Activated CD4-positive, alpha-beta T cell treated with anti-CD3 and anti-CD28 coated beads, Interleukin-2, amount 50 U/mL, for 48 hours (primary cell): Measurements from ENCODE around the gene ADGRG3.

Experiments
- DNase-seq, 2 experiments: peaks; one replicate each; pipeline ENCODE4 v3.0.0-alpha.2; 2020

The ADGRG3 gene

DNA sequence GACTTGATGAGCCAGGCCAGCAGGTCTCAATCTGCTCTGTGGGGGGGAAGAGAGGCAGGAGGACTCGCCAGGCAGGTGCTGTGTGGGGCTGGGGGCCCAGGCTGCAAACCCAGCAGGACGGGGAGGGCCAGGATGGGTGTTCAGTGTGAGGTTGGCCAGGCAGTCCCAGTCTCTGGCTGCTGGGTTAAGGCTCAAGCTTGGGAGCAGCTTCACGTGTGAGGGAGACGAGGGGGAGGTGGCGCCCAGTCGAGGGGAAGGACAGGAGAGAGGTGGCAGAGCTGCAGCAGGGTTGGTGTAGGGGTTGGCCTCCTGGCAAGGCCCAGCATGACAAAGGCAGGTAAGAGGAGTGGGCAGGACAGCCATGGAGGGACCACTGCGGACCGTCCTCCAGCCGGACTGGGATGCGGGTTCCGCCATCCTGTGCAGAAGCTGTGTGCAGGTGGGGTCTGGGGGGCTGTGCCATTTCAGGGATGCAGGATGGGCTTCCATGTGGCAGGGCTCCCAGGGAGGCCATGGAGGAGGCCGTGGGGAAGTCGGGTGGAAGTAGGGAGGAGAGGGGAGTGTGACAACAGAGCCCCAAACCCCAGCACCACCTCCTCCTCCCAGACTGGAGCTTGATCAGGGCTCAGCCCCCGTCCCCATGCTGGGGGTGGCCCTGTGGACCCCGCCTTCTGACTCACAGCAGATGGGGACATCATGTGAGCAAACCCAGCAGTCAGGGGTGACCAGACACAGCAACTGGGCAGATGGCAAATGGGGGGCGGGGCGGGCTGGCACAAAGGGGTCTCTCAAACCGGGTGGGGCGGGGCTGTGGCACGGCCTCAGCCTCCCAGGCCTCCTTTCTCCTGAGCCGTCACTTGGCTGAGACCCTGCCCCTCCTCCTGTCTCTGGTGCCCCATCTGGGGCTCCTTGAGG is 36.9 kb upstream of the ADGRG3 start:
- DNase-seq = no peak

DNA sequence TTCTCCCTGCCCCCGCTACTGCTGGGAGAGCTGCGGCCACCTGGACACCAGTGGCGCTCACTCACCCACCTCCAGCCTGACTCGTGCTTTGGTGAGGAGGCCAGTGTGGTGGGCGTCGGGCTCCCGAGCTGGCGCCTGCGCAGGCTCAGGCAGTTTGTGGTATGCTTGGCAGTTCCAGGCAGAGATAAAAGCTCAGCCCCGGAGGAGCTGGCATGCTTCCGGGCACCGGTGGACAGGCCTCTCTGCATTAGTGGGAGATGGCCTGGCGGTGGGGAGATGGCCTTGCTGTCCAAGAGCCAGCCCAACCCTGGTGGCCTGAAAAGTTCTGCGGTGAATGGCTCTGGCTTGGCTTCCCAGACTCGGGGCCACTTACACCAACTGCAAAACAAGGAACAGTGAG is 35.5 kb upstream of the ADGRG3 start:
- DNase-seq = no peak

DNA sequence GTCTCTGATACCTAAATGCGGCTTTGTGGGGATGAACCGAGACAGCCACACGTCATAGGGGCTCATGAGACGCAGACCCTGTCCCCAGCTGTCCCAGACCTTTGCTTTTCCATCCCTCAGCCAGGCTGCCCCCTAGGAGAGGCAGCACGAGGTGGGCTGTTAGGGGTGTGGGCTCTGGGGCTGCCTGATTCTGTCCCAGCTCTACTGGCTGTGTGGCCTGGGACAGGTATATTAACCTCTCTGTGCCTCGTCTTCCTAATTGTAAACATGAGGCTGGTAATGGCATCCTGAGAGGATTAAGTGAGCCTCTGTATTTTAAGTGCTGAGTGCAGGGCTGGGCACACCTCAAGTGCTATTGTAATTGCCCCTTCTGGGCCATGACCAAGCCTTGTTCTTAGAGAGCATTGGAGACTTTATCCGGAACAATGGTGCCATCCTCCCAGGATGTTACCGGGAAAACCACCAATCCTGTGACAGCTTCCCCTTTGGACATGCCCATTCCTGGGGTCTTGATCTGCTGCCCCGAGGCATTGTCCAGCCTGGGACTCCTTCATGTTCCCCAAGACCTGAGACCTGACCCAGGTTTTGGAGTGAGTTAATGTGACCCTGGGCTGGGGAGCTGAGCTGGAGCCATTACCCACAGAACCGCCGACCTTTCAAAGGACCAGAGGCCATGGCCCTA is 34.6 kb upstream of the ADGRG3 start:
- DNase-seq = no peak

DNA sequence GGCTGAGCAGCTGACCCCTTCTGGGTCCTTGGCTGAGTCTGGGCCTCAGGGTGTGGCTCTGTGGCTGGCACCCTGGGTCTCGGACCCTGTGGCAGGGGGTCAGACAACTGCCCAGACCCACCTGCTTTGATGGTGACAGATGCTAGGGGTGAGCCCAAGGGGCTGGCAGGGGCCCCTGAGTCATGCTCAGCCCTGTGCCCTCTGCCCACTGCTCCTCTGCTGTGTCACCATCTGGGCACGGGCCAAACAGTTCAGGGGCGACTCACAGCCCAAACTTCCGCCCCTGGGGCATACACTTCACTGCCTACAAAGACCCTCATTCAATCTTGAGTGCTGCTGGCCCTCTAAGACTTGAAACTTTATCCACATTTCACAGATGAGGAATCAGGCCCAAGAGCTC is 33.9 kb upstream of the ADGRG3 start:
- DNase-seq = no peak

DNA sequence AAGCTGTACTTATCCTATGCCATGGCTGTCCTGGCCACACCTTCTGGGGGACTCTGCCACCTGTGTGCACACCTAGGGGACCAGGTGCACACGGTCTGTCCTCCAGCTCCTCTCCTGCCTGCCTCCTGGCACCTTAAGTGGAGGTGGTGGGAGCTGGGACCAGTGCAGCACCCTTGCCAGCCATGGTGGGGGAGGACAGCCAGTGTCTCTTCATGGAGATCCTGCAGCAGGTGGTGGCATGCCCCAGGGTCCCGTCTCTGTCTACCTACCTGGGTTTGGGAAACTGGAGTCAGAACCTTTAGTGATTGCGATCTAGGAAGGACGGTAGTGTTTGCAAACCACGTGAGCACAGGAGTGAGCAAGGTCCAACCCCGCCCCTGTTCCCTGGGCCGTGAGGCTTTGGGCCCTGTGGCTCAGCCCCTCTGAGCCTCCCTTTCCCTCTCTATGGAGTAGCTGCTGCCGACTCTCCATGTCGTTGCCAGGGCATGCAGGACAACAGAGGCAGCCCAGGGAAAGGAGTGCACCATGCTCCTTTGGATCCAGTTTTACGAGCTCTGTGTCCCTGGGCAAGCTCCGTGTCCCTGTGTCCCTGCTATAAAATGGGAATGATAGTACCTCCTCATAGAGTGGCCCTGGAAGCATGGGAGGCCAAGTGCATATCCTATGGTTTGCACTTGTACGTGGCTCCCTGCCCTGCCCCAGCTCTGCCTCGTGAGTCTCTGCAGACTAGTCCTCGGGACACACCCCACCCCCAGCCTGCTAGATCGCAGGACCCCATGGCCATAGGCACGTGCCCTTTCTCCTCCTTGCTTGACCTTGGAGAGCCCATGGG is 32.6 kb upstream of the ADGRG3 start:
- DNase-seq = no peak

DNA sequence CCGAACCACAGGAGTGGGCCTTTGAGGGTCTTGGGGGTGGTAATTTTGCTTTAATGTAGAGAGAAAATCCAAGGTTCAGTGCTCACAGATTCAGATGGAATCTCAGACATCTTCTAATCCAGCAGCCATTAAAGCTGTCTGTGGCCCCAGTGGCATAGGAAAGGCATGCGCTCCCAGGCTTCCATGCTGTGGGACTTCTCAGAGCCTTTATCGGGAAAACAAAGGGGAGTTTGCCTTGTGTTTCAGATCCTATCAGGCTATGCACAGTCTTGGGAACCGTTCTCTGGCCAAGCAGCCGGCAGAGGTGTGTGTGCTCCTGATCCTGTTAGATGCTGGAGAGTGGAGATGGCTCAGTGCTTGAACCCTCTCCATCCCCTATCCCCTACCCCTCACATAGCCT is 31.9 kb upstream of the ADGRG3 start:
- no peak for DNase-seq

DNA sequence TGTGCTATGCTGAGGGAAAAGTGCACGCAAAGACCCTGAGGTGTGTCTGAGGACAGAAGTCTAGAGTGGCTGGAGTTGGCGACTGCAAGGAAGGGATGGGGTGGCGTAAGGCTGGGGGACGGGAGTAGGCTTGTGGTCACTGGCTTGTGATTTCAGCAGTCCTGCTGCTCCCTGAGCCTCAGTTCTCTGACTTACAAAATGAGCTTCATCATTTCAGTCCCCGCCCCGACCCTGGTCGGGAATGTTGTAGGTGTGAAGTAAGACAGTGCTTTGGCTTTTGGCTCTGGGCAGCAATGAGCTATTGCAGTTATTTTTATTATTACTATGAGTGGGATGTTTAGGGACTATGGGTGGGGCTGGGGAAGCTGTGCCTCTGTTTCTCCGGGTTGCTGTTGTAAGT is 31.1 kb upstream of the ADGRG3 start:
- no peak for DNase-seq

DNA sequence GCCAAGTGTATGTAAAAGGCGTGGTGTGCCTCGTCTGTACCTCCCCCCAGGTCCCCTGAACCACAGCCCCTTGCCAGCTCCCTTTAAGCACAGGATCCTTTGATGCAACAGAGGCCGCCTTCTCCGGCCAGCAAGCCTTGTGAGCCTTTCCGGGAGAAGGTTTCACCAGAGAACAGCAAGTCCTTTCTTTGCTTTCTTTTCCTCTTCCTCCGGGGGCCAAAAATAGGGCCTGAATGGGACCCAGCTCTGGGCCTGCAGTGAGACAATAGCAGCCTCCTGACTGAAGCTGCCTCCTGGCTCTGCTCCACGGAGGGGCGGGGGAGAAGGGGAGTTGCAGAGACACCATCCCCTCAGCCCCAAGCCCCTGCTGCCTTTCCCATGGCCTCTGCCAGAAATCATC is 30.7 kb upstream of the ADGRG3 start:
- no peak for DNase-seq

DNA sequence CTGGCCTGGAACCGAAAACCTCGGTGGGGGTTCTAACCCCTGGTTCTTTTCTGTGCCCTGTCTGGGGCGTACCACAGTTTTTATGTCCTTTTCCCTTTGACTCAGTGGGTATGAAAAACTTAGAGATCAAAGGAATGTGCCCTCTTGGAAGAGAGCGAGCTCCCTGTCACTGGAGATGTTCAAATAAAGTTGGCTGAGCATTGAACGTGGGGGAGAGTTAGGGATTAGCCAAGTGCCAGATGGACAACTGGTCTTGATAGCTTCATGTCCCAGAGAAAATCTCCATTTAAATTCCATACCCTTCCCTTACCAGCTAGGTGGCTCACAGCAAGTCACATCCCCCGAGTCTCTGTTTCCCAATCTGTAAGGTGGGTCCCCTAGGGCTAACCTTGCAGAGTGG is 30.1 kb upstream of the ADGRG3 start:
- DNase-seq = no peak

DNA sequence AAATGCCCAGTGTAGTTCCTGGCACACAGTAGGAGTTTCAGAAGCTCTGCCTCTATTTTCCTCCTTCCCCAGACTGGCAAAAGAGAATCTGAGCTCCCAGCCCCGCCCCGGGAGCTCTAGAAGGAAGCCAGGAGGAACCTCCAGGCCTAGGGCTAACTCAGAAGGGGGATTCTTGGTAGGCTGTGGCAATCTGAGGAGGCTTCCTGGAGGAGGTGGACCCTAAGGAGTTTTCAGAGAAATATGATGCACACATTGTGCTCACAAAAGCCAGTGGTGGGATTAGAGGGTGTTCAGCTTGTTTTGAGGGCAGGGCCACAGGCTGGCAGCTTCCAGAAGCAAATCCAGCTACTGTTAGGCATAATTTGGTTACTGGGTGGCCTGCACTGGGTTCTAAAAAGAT is 29.7 kb upstream of the ADGRG3 start:
- no peak for DNase-seq

DNA sequence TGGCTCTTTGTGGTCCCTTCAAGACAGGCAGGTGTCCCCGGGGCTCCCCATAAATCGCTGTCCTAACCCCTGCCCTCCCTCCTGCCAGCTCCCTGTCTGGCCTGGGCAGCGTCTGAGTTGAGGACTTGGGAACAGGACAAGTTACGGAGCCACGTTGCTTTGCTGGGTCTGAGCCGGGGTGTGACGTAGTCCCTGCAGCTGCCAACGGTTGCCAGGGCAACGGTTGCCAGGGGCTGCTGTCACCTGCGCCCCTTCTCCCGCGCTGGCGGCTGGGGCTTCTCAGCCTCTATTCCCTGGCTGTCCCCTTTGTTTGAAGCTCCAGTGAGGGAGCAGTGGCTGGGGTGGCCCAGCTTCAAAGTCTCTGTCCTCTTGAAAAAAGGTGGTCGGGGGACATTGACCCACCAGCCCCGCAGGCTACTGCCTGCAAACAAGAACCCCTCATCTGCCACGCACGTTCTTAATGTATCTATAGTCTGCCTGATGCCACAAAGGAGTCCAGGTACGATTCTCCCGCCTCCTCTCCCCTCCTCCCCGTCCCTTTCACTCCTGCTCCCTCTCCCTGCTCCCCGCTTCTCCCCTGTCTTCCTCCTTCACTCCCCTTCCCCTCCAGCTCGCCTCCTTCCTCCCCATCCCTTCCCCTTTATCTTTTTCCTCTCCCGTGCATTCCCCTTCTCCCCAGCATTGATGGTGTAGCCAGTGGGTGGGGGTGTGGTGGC is 28.8 kb upstream of the ADGRG3 start:
- DNase-seq = no peak

DNA sequence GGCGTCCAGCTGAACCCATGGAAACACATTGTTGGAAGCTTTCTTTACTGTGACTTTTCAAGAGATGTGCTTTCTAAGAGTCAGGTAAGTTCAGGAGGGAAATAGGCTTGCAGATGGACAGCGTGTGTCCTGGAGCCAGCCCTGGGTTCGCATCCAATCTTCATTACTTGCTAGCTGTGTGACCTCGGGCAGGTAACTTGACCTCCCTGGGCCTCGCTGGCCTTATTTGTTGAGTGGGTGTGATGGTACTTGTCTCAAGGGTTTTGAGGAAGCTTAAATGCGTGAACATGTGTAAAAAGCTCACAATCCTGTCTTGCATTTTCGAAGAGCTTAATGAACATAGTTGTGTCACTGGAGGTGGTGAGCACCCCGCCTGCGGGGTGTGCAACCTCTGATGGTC is 27.9 kb upstream of the ADGRG3 start:
- DNase-seq = no peak

DNA sequence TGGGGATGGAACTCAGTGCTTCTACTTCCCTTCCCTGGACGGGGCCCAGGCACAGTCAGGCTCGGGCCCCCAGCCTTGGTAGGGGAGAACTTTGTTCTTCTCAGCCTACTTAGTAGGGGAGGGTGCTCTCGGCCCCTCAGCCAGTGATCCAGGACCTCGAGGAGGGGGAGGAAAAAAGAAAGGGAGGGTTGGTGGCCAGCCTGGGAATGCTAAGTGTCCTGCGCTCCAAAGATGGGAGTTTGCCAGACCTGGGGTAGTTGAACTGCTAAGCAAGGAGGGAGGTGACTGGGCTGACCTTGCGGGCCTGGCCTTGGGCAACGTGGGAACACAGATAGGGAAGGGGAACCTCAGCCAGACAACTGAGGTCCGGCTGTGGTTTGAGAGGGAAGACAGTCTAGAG is 27.5 kb upstream of the ADGRG3 start:
- DNase-seq = no peak

DNA sequence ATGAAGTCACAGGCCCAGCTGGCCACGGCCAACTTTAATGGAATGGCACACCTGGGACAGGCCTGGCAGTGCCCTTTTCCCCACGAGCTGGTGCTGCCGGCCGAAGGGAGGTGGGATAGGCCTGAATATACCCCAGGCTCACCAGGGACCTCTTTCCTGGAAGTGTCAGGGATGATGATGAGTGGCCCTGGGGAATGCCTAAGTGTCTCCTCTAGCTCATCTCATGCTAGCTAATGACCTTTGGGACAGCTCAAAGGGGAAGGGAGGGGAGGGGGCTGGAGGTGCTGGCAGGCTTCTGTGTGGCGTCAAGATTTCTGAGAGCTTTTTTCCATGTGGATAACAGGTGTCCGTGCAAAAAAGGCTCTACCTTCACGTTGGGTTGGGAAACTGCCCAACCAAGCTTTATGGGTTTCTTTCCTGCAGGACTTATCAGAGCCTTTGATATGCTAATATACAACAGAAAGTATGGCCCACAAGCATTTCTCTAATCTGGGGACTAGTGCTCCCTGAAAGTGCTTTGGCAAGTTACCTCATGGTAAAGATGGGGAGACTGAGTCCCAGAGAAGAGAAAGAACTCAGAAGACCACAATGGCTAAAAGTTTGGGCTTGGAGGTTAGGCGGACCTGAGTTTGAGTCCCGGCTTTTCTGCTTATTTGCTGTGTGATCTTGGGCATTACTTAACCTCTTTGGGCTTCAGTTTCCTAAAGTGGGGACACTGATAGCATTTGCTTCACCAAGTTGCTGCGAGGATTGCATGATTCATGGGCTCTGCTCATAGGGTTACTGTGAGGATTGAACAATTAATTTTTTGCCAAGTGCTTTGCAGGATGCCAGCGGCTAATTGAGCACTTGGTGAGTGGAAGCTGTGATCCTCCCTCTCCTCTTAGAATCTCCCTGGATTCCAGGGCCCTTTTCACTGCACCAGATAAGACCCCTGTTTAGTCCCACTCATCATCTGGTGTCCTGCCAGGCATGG is 25.7 kb upstream of the ADGRG3 start:
- no peak for DNase-seq

DNA sequence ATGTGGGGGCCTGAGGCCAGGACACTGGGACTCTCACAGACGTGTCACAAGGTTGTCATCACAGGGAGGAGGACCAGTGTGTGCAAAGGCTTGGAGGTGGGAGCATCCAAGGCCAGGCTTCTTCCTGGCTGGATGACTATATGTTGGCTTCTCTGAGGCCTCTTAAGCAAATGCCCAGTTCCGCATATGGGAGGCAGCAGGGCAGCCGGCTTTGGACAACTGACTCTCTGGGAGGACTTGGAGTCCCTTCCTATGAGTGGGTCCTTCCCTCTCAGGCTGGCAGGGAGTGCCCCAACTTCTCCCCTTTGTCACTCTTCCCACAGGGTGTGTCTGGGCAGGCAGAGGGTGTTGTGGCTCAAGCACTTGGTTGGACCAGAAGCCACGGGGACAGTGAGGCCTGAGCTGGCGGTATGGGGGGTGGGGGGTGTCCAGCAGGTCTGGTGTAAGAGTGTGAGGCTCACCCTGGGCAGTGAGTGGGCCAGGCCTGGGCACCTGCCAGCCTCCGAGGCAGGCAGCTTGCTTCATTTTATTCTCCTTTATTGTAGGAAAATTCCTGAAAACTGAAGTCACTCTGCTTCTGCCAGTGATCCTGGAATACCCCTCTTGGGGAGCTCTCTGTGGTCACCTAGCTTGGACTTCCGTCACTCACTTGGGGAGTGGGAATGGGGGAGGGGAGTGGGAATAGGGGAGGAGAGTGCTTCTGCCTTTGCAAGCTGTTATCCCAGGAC is 24.8 kb upstream of the ADGRG3 start:
- no peak for DNase-seq

DNA sequence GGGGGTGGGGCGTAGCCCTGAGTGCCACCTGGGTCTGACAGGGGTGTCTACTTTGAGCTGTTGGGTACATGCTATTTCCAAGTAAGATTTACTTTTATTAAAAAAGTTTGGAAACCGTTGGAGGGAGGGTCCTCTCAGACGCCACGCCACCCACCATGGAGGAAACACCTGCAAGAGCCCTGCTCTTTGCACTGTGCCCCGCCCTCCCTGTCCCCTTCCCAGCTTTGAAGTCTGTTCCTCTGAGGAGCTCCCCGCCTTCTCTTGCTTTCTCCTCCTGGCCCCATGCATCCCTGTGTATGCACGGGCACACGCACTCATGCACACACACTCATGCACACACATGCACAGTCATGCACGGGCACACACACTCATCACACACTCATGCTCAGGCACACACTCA is 24.2 kb upstream of the ADGRG3 start:
- no peak for DNase-seq

DNA sequence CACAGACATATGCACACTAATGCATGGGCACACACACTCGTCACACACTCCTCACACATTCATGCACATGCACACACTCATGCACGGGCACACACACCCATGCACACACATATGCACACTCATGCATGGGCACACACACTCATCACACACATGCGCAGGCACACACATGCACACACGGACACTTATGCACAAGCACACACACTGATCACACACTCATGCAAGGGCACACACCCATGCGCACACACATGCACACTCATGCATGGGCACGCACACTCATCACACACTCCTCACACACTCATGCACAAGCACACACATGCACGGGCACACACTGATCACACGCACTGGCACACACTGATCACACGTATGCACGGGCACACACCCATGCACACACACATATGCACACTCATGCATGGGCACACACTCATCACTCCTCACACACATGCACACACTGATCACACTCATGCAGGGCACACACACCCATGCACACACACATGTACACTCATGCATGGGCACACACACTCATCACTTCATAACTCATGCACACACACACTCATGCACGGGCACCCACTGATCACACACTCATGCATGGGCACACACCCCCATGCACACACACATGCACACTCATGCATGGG is 23.6 kb upstream of the ADGRG3 start:
- no peak for DNase-seq

DNA sequence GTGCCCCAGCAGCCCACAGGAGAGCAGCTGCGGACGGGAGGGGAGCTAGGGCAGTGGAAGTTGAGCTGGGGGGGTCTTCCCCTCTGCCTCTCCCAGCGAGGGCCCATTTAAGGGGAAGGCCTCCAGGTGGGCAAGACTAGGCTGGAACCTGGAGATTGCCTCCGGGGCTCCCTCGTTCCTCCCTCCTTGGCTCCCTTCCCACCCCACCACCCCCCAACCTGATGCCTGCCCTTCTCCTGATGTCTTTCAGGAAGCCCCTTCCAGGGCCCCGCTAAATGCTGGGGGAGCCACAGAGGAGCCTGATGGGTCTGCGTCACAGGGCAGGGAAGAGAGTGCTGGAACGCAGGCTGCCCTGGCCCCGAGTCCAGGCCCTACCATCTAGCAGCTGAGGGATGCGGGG is 22.9 kb upstream of the ADGRG3 start:
- no peak for DNase-seq

DNA sequence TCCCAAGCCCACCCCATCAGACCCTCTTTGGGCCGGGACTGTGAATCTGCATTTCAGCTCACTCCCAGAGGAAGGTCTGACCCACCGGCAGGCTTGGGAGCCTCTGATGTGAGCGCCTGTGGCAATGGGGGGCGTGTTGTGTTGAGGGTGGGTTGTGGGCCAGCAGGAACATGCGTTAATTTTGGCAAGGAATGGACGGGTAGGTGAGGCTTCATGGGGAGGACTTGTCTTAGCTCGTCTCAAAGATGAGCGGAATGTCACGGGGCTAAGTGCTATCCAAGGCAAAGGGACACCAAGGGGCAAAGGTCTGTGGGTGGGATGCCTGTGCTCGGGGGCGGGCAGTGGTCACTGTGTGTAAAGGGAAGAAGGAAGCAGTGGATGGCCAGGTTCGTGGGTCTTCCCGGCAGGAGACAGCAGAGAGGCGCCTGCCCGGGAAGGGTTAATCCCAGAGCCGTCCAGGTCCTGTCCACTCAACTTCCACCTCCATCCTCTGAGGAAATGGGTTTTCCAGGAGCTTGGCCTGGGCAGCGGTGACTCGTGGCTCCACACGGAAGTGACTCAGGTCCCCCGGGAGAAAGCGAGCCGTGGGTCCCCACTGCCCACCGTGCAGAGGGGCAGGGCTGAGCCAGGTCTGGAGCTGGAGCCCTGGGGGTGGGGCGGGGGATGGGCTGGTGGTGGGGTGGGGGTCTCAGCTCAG is 22.3 kb upstream of the ADGRG3 start:
- DNase-seq = no peak
